HG03097 (cell line): ENCODE measurements around the gene UBFD1.
"Not testable (repeated sequence)": the region's sequence is repeated elsewhere in the genome, so short reads cannot be mapped to it uniquely, and the experiment has no call there.

Source experiments
- ATAC-seq: cut with Tn5 transposase; IDR thresholded peaks from one replicate; pipeline ENCODE4 v1.9.1; 2021; ENCODE audit not compliant: unreplicated experiment, low FRiP score

The UBFD1 gene, protein sequence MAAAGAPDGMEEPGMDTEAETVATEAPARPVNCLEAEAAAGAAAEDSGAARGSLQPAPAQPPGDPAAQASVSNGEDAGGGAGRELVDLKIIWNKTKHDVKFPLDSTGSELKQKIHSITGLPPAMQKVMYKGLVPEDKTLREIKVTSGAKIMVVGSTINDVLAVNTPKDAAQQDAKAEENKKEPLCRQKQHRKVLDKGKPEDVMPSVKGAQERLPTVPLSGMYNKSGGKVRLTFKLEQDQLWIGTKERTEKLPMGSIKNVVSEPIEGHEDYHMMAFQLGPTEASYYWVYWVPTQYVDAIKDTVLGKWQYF

DNA sequence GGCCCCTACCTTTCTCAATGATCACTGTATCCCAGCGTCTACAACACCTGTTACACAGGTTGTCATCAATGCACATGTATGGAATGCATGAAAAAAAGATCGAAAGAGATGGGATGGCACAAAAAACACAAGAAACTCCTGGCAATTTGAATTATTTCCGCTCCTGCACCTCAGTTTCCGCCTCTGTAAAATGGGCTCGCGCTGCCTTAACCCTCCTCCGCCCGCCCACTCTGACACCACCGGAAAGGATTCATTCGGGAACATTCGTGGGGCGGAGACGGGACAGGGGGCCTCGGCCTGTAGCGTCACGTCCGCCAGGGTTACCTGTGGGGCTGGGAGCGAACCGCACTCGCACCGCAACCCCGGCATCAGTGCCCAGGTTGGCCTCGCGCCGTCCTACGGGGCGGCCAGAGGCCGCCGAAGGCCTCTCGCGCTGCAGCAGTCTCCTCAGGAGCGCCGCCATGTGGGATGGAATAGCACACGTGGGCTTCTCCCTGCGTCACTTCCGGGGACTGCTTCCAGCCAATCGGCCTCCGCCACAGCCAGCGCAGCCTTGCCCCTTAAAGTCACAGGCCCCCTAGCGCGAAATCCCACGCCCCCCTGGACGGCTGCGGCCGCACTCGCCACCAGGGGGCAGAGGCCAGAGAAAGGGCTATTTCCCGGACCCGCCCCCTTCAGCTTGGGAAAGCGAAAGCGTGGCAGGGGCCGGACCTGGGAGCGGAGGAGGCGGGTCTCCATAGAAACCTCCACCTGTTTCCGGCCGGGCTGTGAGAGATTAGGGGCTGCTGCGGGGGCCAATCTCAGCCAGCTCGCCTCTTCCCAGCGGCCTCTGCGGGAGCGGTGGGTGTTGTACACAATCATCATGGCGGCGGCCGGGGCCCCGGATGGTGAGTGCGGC is at the start of gene UBFD1, which contains the start of gene EARS2:
Gene UBFD1, plus strand, starts transcription at position 847 of the 898 bp plus-strand sequence. Its CDS starts 16 bp downstream, at position 863.
Gene EARS2, minus strand, starts transcription at position 470 of the 898 bp plus-strand sequence. Its CDS starts 7 bp downstream, at position 463.
- peak; percentile 86 for ATAC-seq

DNA sequence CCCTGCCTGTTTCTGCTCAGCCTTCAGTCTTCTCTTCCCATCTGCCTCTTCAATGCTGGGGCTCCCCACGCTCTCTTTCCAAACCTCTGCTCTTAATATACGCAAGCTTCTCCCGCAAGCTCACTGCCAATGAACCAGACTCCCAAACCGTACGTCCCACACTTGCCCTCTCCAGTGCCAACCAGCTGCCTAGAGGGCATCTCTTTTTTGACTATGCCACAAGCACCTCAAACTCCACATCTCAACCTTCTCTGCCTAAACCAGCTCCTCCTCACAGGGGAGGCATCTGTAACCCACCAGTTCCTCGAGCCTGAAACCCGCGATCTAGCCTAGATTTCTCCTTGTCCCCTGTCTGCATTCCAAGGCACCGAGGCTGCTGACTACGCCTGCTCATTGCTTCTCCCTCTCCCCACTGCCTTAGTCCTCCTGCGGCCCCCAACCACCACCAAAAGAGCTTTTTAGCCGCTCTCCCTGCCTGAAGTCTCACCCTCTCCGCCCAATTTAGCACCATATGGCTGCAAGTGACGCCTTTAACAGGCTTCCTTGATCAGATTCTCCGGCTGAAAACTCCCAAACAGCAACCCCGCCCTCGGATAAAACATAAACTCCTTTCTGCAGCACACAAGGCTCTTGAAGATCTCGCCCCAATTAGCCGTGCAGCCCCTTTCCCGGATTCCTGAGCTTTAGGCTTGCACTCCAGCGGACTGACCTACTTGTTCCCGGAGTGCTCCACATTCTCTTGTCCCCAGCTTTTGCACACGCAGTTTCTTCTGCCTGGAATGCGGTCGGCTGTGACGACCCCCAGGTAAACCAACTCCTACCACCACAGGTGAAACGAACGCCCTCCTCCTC is 48.7 kb upstream of the UBFD1 start:
- no peak for ATAC-seq

DNA sequence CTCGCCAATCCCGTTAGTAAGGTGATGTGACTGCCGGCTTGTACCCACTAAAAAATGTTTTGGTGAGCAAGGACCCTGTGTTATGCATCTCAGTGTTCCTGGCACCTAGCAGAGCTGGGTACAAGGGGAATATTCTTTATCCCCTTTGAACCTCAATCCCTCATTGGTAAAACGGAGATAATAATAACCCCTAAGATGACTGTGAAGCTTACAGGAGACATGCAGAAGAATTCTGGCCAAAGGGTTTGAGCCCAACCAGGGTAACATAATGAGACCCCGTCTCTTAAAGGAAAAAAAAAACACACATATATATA is 48.1 kb upstream of the UBFD1 start:
- ATAC-seq = no peak

DNA sequence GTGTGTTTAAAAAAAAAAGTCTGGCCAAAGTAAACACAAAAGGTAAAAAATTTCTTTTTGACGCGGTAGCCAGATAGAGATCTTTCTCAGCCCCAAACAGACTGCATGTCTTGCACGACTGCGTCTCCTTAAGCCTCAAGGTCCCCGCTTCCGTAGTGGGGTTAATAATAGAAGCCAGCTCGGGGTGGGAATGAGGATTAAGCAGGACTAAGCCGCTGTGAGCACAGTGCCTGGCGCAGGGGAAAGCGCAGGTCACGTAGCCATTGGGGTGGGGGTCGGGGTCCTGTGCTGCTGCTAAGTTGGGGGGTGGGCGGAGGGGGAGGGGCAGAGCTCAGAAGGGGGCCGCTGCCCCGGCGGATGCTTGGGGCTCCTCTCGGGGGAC is 47.8 kb upstream of the UBFD1 start:
- no peak for ATAC-seq

DNA sequence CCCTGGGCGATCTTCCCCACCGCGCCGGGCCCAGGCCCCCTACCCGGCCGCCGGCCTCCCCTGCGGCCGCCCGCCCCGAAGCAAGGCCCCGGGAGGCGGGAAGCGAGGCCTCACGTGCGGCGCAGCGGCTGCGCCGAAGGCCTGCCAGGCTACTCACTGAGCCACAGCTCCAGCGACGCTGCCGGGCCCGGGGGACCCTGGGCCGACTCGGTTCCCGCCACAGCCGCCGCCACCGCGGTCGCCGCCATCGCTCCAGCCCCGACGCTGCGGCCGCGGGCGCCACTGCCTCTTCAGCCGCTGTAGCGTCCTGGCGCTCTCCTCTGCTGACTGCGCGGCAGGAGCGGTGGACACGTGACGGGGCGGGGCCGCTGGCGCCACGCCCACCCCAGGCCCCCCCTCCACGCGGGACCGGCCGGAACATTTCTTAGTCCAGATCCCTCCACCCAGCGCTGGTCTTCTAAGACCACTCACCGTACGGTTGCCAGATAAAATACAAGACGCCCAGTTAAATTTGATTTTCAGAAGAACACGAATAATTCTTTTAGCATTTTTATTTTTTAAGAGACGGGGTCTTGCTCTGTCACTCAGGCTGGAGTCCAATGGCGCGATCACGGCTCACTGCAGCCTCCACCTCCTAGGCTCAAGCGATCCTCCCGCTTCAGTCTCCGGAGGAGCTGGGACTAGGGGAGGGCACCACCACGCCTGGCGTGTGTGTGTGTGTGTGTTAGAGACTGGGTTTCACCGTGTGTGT is 47.2 kb upstream of the UBFD1 start, which contains the start of gene GGA2:
Gene GGA2, minus strand, starts transcription at position 331 of the 751 bp plus-strand sequence. Its CDS starts 83 bp downstream, at position 248.
- ATAC-seq = peak; percentile 61

DNA sequence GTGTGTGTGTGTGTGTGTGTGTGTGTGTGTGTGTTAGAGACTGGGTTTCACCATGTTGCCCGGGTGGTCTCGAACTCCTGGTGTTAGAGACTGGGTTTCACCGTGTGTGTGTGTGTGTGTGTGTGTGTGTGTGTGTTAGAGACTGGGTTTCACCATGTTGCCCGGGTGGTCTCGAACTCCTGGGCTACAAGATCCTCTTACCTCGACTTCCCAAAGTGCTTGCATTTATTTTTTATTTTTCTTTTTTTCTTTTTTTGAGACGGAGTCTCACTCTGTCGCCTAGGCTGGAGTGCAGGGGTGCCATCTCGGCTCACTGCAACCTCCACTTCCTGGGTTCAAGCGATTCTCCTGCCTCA is 46.6 kb upstream of the UBFD1 start:
- ATAC-seq = not testable (repeated sequence)

DNA sequence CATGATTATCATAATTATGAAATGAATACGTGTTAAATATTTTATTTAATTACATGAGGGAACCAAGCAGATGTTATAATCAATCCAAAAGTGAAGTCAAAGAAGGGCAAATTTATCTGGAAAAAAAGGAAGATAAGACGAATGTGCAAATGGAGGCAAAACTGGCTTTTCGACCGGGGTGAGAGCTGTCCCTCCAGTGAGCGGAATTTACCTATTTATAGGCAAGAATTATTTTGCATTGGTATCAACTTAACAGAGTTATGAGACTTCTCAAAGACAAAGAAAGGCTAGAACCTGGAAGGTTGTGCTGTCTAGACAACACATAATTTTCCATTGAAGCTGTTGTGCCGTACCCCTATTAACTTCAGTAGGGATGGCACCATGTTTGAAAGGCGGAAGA is 45.8 kb upstream of the UBFD1 start:
- no peak for ATAC-seq

DNA sequence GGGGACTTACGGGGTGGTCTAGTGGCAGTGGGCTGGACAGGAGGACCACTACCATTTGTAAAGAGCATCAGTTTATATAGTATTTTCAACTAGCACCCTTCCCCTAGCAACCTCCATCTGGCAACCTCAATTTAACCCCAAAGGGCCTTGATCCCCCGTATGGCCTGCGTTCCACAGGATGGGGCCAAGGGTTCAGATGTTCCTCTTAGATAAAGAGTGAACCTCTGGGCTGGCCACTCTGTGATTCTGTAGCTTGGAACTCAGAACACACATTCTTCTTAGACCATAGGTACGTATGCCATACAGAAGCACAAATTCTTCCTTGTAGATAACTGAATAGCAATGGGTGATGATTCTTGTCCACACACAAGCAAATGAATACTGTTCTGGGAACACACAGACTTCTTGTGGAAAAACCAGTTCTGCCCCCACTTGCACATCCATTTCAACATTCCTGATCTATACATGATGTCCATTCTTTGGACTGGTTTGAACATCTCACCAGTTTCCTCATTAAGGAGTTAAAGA is 45.3 kb upstream of the UBFD1 start:
- ATAC-seq = no peak

DNA sequence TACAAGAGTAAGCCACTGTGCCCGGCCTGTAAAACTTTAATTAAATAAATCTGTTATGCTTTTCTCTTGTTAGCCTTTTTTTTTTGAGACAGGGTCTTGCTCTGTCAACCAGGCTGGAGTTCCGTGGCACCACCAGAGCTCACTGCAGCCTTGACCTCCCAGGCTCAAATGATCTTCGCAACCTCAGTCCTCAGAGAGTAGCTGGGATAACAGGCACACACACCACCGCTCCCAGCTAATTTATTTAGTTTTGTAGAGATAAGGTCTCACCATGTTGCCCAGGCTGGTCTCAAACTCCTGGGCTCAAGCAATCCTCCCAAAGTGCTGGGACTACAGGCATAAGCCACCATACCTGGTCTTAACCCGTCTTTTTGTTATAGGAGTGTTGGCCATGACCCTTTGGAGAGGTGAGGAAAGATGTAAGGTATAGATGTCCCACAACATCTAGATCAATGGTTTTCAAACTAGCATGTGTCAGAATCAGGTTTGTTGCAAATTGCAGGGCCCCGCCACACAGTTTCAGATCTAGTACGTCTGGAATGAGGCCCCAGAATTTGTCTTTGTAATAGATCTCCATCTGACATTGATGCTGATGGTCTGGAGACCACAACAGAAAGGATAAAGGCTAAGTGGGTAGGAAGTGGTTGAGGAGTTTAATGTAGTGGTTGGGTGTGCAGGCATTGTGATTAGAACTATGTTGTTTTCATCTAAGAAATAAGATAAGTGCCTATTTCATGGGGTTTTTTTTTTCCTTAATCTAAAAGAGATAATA is 43.0 kb upstream of the UBFD1 start:
- ATAC-seq = no peak

DNA sequence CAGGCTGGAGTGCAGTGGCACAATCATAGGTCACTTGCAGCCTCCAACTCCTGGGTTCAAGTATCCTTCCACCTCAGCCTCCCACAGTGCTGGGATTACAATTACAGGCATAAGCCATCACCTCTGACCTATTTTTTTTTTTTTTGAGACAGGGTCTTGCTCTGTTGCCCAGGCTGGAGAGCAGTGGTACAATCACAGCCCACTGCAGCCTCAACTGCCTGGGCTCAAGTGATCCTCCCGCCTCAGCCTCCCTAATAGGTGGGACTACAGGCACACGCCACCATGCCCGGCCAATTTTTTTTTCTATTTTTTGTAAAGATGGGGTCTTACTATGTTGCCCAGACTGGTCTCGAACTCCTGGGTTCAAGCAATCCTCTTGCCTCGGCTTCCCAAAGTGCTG is 41.6 kb upstream of the UBFD1 start:
- ATAC-seq = no peak

DNA sequence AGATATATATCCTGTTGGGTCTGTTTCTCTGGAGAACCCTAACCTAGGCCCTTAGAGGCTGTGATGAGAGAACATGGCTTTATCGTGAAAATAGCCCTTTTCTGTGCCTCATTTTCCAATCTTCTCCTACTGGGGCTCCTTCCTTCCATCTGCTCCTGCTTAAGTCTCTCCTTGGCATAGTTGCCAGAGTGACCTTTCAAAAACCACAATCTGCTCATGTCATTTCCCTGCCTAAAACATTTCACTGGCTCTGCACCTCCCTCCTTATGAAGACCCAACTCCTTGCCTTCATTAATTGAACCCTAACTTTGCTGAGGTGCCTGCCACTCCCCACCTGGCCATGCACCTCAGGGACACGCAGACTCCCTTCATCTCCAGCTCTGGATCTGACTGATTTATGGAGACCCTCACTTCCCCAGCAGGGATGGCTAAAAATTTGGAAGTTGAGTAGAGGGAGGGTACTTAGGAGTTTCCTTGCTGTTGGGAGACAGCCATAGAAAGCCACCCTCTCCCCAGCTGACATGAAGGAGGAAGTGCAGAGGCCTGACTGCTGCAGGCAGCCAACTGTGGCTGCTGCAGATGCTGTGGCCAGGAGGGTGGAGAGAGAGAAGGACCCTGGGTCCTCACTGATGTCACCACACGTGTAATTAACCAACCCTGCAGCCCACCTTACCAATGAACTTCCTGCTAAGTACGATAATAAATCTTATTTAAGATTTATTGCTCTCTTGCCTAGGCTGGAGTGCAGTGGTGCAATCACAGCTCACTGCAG is 41.0 kb upstream of the UBFD1 start:
- no peak for ATAC-seq

DNA sequence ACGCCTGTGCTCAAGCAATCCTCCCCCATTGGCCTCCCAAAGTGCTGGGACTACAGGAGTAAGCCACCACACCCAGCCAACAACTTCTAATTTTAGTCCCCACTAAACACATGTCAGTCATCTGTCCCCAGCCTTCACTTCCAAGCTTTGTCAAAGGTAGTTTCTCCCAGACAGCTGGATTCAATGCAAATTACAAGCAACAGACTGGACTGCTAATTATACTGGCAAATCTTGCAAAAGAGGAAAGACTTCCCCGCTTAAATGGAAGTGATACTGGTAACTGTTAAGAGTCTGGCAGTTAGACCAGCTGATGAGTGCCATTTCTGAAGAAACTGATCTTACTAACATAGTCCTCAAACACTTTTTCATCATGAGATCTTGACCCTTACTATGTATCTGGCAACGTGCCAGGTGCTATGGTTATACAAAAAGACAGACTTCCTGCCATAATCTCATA is 39.1 kb upstream of the UBFD1 start:
- ATAC-seq = no peak

DNA sequence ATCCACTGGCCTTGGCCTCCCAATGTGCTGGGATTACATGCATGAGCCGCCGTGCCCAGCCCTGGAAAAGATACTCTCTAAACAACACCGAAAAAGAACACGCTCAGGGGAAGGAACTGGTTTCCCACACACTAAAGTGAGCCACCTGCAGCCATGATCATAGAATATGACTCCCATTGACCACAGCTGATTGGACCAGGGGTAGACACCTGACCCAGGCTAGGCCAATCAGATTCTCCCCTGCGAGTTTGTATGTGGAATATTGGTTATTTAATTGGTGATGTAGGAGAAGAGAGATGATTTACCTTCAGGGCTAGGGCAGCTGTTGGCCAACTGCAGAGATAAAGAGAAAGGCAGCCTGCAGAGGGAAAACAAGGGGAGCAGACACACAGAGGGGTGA is 38.2 kb upstream of the UBFD1 start:
- no peak for ATAC-seq

DNA sequence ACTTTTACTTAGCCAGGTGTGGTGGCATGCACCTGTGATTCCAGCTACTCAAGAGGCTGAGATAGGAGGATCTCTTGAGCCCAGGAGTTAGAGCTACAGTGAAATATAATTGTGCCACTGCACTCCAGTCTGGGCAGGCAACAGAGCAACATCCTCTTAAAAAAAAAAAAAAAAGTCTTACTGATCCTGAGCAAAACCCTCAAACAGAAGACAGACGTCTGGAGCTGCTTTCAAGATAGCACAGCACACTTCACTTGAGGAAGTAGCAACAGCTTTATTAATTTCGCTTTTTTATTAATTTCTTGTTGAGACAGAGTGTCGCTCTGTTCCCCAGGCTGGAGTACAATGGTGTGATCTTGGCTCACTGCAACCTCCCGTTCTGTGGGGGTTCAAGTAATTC is 37.0 kb upstream of the UBFD1 start:
- no peak for ATAC-seq

DNA sequence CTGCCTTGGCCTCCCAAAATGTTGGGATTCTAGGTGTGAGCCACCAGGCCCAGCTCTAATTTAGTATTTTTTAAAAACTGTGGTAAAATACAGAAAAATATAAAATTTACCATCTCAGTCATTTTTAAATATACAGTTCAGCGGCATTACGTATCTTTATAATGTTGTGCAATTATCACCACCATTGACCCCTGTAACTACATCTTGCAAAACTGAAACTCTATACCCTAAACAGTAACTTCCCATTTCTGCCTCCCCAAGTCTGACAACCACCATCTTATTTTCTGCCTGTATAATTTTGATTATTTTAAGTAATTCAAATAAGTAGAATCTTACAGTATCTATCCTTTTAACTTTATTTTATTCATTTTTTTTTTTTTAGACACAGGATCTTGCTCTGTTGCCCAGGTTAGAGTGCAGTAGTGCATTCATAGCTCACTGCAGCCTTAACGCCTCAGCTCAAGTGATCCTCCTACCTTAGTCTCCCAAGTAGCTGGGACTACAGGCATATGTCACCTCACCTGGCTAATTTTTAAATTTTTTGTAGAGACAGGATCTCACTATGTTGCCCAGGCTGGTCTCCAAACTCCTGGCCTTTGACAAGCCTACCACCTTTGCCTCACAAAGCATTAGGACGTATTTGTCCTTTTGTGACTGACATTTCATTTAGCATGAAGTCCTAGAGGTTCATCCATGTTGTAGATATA is 36.3 kb upstream of the UBFD1 start:
- ATAC-seq = no peak

DNA sequence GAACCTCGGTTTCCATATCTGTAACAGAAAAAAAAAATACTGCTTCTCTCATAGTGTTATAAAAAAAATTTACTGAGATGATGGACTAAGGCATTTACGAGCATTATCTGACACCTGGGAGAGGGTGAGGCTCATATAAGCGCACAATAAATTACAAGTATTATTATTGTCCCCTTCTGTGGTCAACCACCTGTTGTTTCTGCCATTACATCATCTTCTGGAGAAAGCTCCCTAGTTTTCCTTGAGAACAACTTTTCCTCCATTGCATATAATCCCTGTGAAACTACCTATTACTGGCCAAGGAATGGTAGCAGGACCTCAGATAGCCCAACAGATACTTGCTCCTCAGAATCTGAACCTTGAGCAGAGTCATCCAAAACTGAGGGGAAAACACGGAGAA is 35.6 kb upstream of the UBFD1 start:
- no peak for ATAC-seq

DNA sequence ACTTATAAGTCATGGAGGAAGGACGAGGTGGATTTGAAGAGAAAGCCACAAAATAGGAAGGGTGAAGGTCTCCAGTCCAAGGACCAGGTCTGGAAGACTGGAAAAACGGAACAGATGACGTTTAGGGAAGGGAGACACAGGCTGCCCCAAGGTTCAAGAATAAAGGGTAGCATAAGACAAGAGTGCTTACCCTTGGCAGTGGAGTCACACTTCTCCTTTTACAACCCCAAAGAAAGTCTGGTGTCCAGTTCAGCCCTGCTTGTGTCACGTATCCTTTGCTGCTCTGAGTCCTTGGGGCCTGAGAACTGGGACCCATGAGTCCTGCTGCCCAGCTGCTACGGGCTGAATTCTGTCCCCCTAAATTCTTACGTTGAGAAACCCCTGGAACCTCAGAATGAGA is 34.2 kb upstream of the UBFD1 start:
- no peak for ATAC-seq

DNA sequence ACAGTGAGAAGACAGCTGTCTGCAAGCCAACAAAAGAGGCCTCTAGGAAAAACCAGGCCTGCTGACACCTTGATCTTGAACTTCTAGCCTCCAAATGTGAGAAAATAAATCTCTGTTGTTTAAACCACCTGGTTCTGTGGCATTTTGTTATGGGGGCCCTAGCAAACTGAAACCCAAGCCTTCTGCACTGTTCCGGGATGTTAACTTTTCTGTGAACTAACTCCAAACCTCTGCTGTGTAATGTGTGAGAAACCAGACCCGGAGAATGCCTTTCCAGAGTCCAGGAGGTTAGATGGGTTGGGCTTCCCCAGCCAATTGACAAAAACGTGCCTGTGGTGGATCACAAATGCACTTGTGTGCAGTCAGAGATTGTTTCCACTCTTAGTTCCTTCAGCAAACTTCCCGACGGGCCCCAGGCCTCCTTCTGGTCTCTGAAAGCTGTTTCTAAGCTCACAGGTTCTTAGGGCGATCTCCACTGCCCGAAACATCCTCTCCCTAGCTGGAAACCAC is 33.6 kb upstream of the UBFD1 start:
- ATAC-seq = no peak
